Thyroid gland (tissue), 4 donors: Measurements from ENCODE around the gene TSPAN5.

Experiments used
- POLR2A ChIP-seq, 2 donors: fragments of 450-650 bp; IDR thresholded peaks; one replicate each; pipeline ENCODE4 v1.6.1; 2017; ENCODE audit warnings: antibody characterized with exemption in 2 of 2, mild to moderate bottlenecking in 2 of 2, moderate library complexity in 1 of 2
- TF ChIP-seq, protein P1 (sequence below), 6 experiments: fragments of 200-600 bp in 3 of 6; fragments of 450-650 bp in 3 of 6; sonication (generic) in 3 of 6; IDR thresholded peaks; one replicate each; pipeline ENCODE4 v1.5.1; 2016 to 2019; ENCODE audit warnings: antibody characterized with exemption in 6 of 6, mild to moderate bottlenecking in 2 of 6, inconsistent platforms in 1 of 6, moderate library complexity in 1 of 6

GRCh38 chr4:98646422-98646821 is 12.0 kb downstream of the TSPAN5 start:
- no peak for TF ChIP-seq POLR2A (IDR thresholded peaks at IDR 0.05)
- TF ChIP-seq, protein P1, sequence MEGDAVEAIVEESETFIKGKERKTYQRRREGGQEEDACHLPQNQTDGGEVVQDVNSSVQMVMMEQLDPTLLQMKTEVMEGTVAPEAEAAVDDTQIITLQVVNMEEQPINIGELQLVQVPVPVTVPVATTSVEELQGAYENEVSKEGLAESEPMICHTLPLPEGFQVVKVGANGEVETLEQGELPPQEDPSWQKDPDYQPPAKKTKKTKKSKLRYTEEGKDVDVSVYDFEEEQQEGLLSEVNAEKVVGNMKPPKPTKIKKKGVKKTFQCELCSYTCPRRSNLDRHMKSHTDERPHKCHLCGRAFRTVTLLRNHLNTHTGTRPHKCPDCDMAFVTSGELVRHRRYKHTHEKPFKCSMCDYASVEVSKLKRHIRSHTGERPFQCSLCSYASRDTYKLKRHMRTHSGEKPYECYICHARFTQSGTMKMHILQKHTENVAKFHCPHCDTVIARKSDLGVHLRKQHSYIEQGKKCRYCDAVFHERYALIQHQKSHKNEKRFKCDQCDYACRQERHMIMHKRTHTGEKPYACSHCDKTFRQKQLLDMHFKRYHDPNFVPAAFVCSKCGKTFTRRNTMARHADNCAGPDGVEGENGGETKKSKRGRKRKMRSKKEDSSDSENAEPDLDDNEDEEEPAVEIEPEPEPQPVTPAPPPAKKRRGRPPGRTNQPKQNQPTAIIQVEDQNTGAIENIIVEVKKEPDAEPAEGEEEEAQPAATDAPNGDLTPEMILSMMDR (IDR thresholded peaks at IDR 0.05), result no peak
